Tibial nerve (tissue), 4 donors: ENCODE measurements around the gene CRIP3.

ENCODE experiments used
- CTCF ChIP-seq, 5 experiments: fragments of 200-600 bp in 3 of 5; fragments of 450-650 bp in 2 of 5; sonication (generic) in 3 of 5; IDR thresholded peaks; one replicate each; pipeline ENCODE4 v1.5.1; 2016 to 2019; ENCODE audit warnings: antibody characterized with exemption in 5 of 5, mild to moderate bottlenecking in 3 of 5, moderate library complexity in 2 of 5
- EP300 ChIP-seq, 2 donors: sonication (generic); formaldehyde crosslinking; IDR thresholded peaks; one replicate each; pipeline ENCODE4 v1.6.1; 2017; ENCODE audit warnings: antibody characterized with exemption in 2 of 2, mild to moderate bottlenecking in 1 of 2

- TF ChIP-seq EP300 (IDR thresholded peaks at IDR 0.05) = no peak
- TF ChIP-seq CTCF (IDR thresholded peaks at IDR 0.05) = no peak
Measured at GRCh38 chr6:43262780-43263313, 45.8 kb downstream of the CRIP3 start.
